Adrenal gland (tissue), 12 donors: Measurements from ENCODE around the gene DOK6. TPM values are rescaled to one million over a fixed set of nuclear protein-coding genes. Genes with fewer than 3 reads are reported as not detected.

ENCODE experiments used
- DNase-seq, 7 donors: peaks; one replicate each; pipeline ENCODE4 v3.0.0-alpha.2; 2019 to 2020
- H3K27ac ChIP-seq, 5 donors: fragments of 200-600 bp; sonication (generic) in 4 of 5; 1 replicate in 3 of 5; 2 replicates in 2 of 5; pipeline versions ENCODE4 v1.5.1 to v1.8.0; 2016 to 2020; ENCODE audit warnings: mild to moderate bottlenecking in 1 of 5
- H3K27me3 ChIP-seq: fragments of 200-600 bp; 2 replicates; pipeline ENCODE4 v1.8.0; 2021
- H3K36me3 ChIP-seq, 2 donors: fragments of 200-600 bp; replicated peaks in 1 of 2; 1 replicate in 1 of 2; 2 replicates in 1 of 2; pipeline versions ENCODE4 v1.5.1 to v1.8.0; 2018 to 2022
- H3K4me1 ChIP-seq, 2 donors: fragments of 200-600 bp; replicated peaks in 1 of 2; 1 replicate in 1 of 2; 2 replicates in 1 of 2; pipeline versions ENCODE4 v1.5.1 to v1.8.0; 2018 to 2021
- H3K4me3 ChIP-seq, 4 donors: fragments of 200-600 bp; sonication (generic) in 3 of 4; one replicate each; pipeline ENCODE4 v1.5.1; 2016 to 2018
- H3K9me3 ChIP-seq, 3 donors: fragments of 200-600 bp; sonication (generic) in 1 of 3; replicated peaks in 1 of 3; 1 replicate in 2 of 3; 2 replicates in 1 of 3; pipeline versions ENCODE4 v1.5.1 to v1.8.0; 2016 to 2021
- CTCF ChIP-seq, 6 experiments: fragments of 450-650 bp in 4 of 6; fragments of 200-600 bp in 2 of 6; sonication (generic) in 1 of 6; IDR thresholded peaks; 1 replicate in 5 of 6; 2 replicates in 1 of 6; pipeline versions ENCODE4 v1.5.1 to v1.8.0; 2016 to 2021; ENCODE audit warnings: antibody characterized with exemption in 6 of 6, mild to moderate bottlenecking in 2 of 6, moderate library complexity in 1 of 6
- POLR2A ChIP-seq, 2 donors: fragments of 450-650 bp; IDR thresholded peaks; one replicate each; pipeline ENCODE4 v1.6.1; 2017; ENCODE audit warnings: antibody characterized with exemption in 2 of 2, mild to moderate bottlenecking in 2 of 2, moderate library complexity in 1 of 2
- WGBS, 4 donors: extraction: QIAGEN DNeasy Blood & Tissue Kit in 2 of 4; methylation state at CpG; one replicate each; pipeline versions ENCODE4 v1.1.5 to v1.1.7; 2013 to 2017; 5-methylcytosine and 5-hydroxymethylcytosine counted together
- intact Hi-C, 2 donors: fragments of 100-400 bp; cut with DNase I; formaldehyde crosslinking; loops; one replicate each; pipeline versions ENCODE4 v1.14.1 to v1.15.0; 2022 to 2023
- polyA plus RNA-seq, 3 donors: library from polyadenylated mRNA; stranded (reverse); fragments of 200-250 nt in 2 of 3; fragments of 350-450 nt in 1 of 3; fragmentation: Illumina TruSeq in 1 of 3; extraction: RNeasy Lipid Tissue Mini Kit (QIAGEN cat#74804) in 1 of 3; gene quantifications; one replicate each; pipeline ENCODE4 v1.2.3, GENCODE V29; 2013 to 2014
- total RNA-seq, 9 donors: library from RNA; depleted of rRNA in 4 of 9; stranded (reverse); fragments of >200 nt in 4 of 9; fragments of 120-200 nt in 1 of 9; fragmentation: NEBNext Ultra II Directional in 1 of 9; extraction: Animal tissue kit (Norgen Biotek cat#: 25700) in 1 of 9; gene quantifications; one replicate each; pipeline versions ENCODE4 v1.1.0 to v1.2.4, GENCODE V29; 2013 to 2023
- donor health status: healthy with polysubstance abuse.
- donor health status: Bipolar disorder and iron deficiency.
- donor health status: DM: yes; HTN: yes; CAD: no.
- donor health status: DM: no; HTN: no; CAD: no.
- donor health status: DM: no; HTN: no; CAD: no.
- donor health status: DM: yes; HTN: yes; CAD: no.

DOK6 gene
- total and polyA plus RNA-seq, 12 donors = 0.24 to 4.5 (median 0.76) TPM

GRCh38 chr18:69585696-69586095 lies 185.0 kb downstream of the DOK6 start:
- no peak for DNase-seq
- Histone ChIP-seq H3K27me3 (no peaks in the 10 kb centered on the region), H3K36me3 (no peaks in the 10 kb centered on the region), H3K4me1 (no peaks in the 10 kb centered on the region), H3K27ac (no peak overlapping the region), H3K9me3 (no peaks in the 10 kb centered on the region), H3K4me3 (no peak overlapping the region)
- WGBS, 4 donors = 59 to 68% (median 67%) methylated on average over 1 of the region's 1 CpG
- intact Hi-C loops = no loop called here
- TF ChIP-seq POLR2A (IDR thresholded peaks at IDR 0.05) (no peak), CTCF (IDR thresholded peaks at IDR 0.05) (no peak)

- TF ChIP-seq POLR2A (IDR thresholded peaks at IDR 0.05) (no peak), CTCF (IDR thresholded peaks at IDR 0.05) (no peak)
- intact Hi-C loops = no loop called here
- peaks cover 0 to 4% of the 10 kb centered on the region in 2 donors for H3K36me3 ChIP-seq
- H3K27ac ChIP-seq = no peak overlapping the region
- H3K4me3 ChIP-seq = no peak overlapping the region
- WGBS, 4 donors = 24 to 44% (median 32%) methylated on average over 7 of the region's 7 CpGs
- H3K9me3 ChIP-seq = no peaks in the 10 kb centered on the region
- H3K4me1 ChIP-seq = no peaks in the 10 kb centered on the region
- DNase-seq = no peak
- H3K27me3 ChIP-seq = no peaks in the 10 kb centered on the region
Observed at GRCh38 chr18:69586537-69586936, 185.8 kb downstream of the DOK6 start.

GRCh38 chr18:69588301-69588700 lies 187.6 kb downstream of the DOK6 start:
- H3K9me3 ChIP-seq = no peaks in the 10 kb centered on the region
- intact Hi-C loops = no loop called here
- no peak for DNase-seq
- peaks cover 0 to 4% of the 10 kb centered on the region in 2 donors for H3K36me3 ChIP-seq
- no peak for TF ChIP-seq CTCF (IDR thresholded peaks at IDR 0.05)
- no peak for TF ChIP-seq POLR2A (IDR thresholded peaks at IDR 0.05)
- no peaks in the 10 kb centered on the region for H3K4me1 ChIP-seq
- H3K27ac ChIP-seq = no peak overlapping the region
- no peaks in the 10 kb centered on the region for H3K27me3 ChIP-seq
- H3K4me3 ChIP-seq = no peak overlapping the region
- WGBS, 4 donors = 80 to 87% (median 83%) methylated on average over 3 of the region's 3 CpGs

- WGBS, 4 donors = 57 to 68% (median 63%) methylated on average over 3 of the region's 3 CpGs
Observed at GRCh38 chr18:69590150-69590549, 189.5 kb downstream of the DOK6 start.

GRCh38 chr18:69596345-69596744 lies 195.7 kb downstream of the DOK6 start:
- DNase-seq = no peak
- TF ChIP-seq CTCF (IDR thresholded peaks at IDR 0.05) = no peak
- TF ChIP-seq POLR2A (IDR thresholded peaks at IDR 0.05) = no peak
- Histone ChIP-seq H3K27ac (no peak overlapping the region), H3K36me3 (peaks cover 0 to 1% of the 10 kb centered on the region in 2 donors), H3K9me3 (no peaks in the 10 kb centered on the region), H3K27me3 (no peaks in the 10 kb centered on the region), H3K4me1 (no peaks in the 10 kb centered on the region), H3K4me3 (no peak overlapping the region)
- WGBS, 4 donors = 83 to 93% (median 87%) methylated on average over 4 of the region's 4 CpGs
- intact Hi-C loops = no loop called here

More at GRCh38 chr18:69590150-69590549, 189.5 kb downstream of the DOK6 start:
- no peaks in the 10 kb centered on the region for H3K27me3 ChIP-seq
- H3K36me3 ChIP-seq = peaks cover 0 to 4% of the 10 kb centered on the region in 2 donors
- intact Hi-C loops = no loop called here
- H3K9me3 ChIP-seq = no peaks in the 10 kb centered on the region
- H3K4me3 ChIP-seq = no peak overlapping the region
- H3K4me1 ChIP-seq = no peaks in the 10 kb centered on the region
- no peak overlapping the region for H3K27ac ChIP-seq
- no peak for TF ChIP-seq POLR2A (IDR thresholded peaks at IDR 0.05)
- no peak for DNase-seq
